ENCODE measurements around the gene KIRREL3.
"Not testable (repeated sequence)": the region's sequence is repeated elsewhere in the genome, so short reads cannot be mapped to it uniquely, and the experiment has no call there.

Gene KIRREL3

DNA sequence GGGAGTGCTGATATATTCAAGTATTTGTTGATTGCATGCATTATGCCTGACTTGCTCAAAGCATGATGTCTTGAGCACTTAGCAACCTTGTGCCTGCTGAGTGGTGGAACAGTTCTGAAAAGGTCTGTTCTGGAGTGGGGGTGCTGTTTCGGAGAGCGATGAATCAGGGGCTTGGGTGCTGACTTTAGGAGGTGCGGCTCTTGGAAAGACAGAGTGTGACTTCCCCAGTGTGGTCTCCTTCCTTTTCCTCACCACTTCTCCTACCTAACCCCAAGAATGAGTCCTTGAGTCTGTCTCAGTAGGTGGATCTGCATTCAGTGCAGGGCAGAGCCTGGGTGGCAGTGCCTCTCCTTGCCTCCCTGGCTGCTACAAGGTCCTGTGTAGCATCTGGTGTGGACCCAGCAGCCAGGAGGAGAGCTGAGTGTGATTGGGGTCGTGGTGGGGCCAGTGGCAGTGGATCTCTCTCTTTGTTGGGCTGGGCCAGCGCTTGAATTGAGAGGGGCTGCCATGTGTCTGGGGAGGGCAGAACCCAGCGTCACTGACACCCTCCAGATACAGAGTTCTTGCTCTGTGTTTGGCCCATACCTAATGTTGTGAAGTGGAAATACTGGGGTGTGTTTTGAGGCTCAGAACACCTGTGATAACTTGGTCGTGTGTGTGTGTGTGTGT, 609.1 kb downstream of the KIRREL3 start:
- no peak for DNase-seq

DNA sequence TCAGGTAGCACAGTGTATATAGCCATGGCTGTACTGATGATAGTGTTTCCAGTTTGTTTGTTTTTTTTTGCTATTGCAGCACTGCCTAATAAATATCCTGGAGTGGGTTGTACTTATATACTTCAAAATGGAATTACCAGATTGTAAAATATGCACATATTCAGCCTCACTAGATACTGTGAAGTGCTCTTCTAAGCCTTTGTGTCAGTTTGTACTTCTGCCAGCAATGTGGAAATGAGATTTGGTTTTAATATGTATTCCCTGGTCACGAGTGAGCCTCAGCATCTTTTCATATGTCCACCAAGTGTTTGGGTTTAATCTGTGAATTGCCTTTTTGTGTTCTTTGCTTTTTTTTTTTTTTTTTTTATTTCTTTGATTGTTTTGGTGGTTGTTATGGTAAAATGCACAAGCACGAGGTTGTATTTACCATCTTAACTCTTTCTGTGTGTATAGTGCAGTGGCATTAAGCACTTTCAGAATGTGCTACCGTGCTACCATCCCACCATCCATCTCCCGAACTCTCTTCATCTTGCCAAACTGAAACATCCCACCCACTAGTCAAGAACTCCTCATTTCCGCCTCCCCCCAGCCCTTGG, 610.2 kb downstream of the KIRREL3 start:
- no peak for DNase-seq

GRCh38 chr11:126387857-126388256, 612.7 kb downstream of the KIRREL3 start:
- no peak for DNase-seq

DNA sequence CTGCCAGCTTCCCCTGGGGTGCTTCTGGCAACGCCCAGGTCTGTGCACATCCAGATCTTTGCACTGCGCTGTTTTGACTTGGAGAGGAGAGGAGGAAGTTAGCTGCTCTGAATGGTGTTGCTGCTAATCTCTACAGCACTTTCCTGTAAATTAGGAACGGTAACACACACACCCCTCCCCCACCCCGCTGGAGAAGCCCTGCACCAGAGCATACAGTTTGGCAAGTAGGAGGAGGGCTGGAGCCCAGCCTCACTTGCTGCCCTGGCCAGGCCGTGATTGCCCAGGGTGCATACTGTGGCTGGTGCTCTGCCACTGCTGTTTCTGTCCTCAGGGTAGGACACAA, 613.9 kb downstream of the KIRREL3 start:
- DNase-seq, result not testable (repeated sequence)

DNA sequence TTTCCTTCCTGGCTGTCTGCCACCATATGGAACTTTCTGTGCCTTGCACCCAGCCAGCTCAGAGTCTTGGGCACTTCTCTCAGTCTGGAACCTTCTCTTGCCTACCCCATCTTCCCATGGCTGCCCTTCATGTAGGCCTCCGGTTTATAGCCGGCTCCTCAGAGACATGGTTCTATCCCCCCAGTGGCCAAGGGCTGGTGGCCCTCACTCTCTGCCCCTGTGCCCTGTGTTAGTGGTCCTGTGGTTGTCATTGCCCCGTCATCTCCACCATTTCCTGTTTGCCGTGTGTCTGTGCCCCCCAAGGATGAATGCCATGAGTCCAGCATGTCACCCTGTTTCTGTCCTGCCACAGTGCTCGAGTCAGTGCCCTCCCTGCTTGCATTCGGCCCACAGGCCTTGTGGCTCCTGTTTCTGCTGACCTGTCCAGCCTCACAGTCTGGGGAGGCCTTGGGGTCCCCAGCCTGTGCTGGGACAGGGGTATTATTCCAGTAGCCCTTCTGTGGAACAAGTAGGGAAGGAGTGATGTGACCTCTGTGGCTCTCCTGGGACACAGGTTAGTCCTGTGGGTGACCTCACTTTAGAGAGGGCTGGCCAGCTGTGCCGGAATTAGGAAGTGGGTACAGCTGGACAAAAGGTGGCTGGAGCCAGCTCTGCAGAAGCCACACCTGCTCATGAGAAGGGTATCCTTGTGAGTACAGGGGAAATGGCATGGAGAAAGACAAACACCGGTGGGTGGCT, 614.4 kb downstream of the KIRREL3 start:
- DNase-seq, result no peak

DNA sequence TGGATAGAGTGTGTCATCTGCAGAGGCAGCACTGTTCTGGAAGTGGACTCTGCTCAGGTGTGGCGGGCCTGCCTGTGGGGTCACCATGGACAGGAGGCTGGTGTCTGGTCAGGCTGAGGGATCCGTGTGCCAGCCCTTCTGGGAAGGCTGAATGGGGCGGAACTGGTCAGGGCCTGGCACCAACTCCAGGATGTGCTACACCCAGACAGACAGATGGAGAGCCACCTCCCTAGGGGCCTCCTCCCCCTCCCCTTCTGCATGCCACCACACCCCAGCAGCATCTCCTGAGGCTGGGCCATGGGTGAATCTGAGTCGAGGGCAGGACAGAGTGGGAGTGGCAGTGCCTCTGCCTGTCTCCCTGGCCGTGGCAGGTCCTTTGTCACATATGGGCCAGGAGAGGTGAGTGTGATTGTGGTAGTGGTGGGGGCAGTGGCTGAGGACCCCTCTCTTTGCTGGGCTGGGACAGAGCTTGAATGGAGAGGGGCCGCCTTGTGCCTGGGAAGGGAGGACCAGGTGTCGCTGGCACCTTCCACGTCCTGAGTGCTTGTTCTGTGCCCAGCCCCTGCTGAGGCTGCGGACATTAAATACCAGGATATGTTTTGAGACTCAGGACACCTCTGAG, 616.0 kb downstream of the KIRREL3 start:
- no peak for DNase-seq

DNA sequence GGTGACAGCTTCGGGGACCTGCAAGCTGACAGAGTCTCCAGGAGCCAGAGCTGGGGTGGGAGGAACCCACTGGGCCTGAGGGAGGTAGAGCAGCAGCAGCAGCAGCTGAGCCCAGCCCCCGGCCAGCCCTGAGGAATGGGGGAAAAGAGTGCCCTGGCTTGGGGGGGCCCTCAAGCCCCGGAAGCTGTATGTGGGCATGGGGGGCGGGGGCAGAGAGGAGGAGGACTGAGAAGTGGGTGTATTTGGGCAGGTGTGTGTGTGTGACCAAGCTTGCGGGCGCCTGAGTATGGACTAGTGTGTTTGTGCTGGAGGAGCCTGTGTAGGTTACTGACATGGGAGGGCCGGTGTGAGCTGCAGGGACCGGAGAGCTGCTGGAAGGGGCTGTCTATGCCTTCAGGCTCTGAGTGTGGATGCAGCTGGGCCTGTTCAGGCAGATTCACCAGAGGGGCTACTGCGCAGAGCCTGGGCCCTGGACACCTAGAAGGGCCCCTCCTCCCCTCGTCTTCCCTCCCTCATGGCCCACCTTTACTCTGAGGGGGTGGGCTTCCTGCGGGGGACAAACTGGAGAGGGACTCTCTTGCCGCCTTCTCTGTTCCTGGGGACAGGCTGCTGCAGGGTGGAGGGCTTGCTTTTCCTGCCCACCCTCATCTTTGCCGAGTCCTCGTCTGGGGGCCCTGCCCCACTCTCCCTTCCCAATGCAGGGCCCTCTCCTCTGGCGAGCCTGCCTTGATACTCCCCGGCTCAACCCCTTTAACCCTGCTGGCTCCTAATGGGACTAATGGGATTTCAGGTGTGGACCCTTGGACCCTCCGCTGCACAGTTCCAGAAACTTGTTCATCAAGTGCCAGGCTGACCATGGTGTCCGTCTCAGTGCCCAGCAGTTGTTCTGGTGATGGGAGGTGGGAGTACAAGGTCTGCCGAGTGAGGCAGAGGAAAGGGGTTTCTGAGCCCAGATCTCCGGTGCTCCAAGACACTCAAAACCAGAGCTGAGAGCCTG, 616.9 kb downstream of the KIRREL3 start:
- DNase-seq, result no peak

- not testable (repeated sequence) for DNase-seq
These were observed 617.9 kb downstream of the KIRREL3 start for GRCh38 chr11:126382641-126383040.

GRCh38 chr11:126381960-126382359, 618.6 kb downstream of the KIRREL3 start:
- DNase-seq, result not testable (repeated sequence)

- DNase-seq, result no peak
These were observed 619.7 kb downstream of the KIRREL3 start for GRCh38 chr11:126380909-126381308.

DNA sequence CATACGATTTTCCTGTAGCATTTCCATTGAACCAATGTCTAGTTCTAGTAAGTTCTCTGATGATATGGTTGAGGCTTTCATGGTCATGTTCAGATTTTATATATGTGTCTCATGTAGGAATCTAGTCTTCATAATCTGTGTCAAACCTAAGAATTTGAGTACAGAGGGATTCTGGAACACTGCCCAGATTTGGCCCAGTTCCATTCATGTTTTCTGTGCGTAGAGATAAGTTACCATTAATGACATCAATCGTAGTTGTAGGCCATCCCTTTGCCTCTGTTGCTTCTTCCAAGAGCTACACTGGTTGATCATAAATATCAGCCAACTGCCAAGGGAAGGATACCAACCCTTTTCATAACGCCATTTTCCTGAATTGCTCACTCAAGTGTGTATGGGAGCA, 621.8 kb downstream of the KIRREL3 start:
- no peak for DNase-seq

DNA sequence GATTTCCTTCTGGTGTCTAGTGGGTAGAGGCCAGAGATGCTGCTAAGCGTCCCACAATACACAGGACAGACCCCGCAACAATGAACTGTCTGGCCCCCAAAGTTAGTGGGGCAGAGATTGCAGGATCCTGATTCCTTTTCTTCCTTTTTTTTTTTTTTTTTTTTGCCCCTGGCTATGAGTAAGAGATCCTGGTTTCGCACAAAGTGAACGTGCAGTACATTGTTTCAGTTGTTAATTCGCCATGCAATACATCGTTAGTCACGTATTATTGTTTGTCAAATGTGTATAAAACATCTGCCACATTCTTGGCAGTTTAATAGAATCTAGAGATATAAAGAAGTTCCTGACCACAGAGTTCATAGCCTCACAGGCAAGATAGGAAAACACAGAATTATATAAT, 624.8 kb downstream of the KIRREL3 start:
- no peak for DNase-seq

DNA sequence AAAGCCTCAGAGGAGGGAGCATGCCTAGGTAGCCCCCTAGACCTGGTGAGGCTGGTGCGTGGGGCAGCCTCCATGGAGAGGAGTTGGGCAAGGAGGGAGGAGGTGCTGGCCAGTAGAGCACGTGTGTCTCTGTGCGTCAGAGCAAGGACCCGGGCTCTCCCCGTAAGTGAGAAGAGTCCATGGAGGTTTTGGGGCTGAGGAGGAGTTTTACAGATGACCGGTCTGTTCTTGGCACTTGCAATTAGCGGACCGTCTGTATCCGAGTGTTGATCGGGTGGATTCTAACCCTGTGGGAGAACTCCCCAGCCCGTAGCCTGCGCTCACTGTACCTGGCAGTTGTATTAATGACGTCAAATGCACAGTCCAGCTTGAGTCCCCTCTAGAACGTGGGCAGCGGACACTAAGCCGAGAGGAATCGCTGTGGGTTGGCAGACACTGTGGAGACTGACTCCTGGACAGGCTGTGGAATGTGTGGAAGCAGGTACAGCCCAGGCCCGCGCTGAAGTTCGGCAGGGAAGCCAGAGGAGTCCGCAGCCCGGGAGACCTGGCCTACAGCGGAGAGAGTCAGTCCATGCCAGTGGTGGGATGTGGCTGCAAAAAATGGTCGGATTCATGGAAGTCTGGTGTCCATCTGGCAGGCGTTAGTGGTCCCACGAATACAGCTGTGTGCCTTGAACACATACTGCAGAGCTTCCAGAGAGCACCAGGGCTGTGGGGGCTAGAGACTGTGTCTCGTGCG, 625.8 kb downstream of the KIRREL3 start:
- DNase-seq, result not testable (repeated sequence)

DNA sequence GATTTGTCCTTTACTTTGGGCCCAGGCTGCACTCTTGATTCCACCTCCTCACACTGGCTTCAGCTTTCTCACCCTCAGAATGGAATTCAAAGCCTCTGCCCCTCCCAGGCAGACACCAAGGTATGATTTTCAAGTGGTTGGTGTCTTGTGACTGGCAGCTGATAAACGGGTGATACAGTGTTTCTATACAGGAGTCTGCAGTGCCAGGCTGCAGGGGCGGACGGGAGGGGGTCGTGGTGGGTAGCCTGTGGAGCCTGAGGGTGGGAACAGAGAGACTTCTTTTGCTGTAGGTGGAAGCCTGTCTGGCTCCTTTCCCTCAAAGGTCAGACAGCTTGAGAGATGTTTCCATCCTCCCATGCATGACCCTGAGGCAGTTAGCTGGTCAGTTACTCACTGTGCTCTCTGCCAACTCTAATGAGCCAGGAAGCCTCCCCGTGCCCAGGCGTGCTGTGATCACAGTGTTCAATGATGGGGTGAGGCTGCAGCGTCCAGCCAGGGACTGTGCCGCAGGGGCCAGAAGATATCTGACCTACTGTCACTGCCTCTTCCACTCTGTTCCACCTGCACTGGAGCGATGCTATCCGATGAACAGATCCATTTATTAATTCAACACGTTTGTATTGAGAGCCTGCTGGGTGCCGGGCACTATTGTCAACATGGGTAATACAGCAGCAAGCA, 627.0 kb downstream of the KIRREL3 start:
- DNase-seq, result not testable (repeated sequence)

Data from activated CD4-positive, alpha-beta T cell treated with anti-CD3 and anti-CD28 coated beads, Interleukin-2, amount 50 U/mL, for 16 hours (primary cell).